ENCODE data around the gene CSNK1A1. TPM values are rescaled to one million over a fixed set of nuclear protein-coding genes. Genes with fewer than 3 reads are reported as not detected.
"Not testable (repeated sequence)": the region's sequence is repeated elsewhere in the genome, so short reads cannot be mapped to it uniquely, and the experiment has no call there.

Gene CSNK1A1
- total and polyA plus RNA-seq, 3 experiments from 2014 or later: 118 to 187 (median 177) TPM

GRCh38 chr5:149564542-149565140 is 13.4 kb upstream of the CSNK1A1 start:
- peak in 2 of 5 donors; percentile 57 to 60 for DNase-seq
- H3K36me3 Mint-ChIP-seq; H3K9me3 Mint-ChIP-seq; H3K27ac ChIP-seq (ENCODE audit: low read depth, low read length); POLR2A ChIA-PET; H3K4me1 Mint-ChIP-seq; H3K4me3 ChIP-seq (ENCODE audit: low read length); H3K36me3 ChIP-seq (ENCODE audit: insufficient read depth, low read length); H3K27me3 Mint-ChIP-seq; H3K4me3 Mint-ChIP-seq; H3K9me3 ChIP-seq (ENCODE audit: low read length); H3K27me3 ChIP-seq (ENCODE audit: insufficient read depth, low read length, poor library complexity, severe bottlenecking): not testable (repeated sequence)
- CTCF ChIA-PET: interaction anchor here (0.6 to 2.9 kb wide), 19 partner anchors 10 to 247 kb away, joined by 3 to 25 read pairs (median 6); partner anchors contain the start of genes CSNK1A1 and PCYOX1L
- H3K27ac Mint-ChIP-seq: peak overlapping the region in 1 of 8 donors; percentile 66
- peaks cover 20% of the 10 kb centered on the region for H3K4me1 ChIP-seq (ENCODE audit: insufficient read depth, low read length)

DNA sequence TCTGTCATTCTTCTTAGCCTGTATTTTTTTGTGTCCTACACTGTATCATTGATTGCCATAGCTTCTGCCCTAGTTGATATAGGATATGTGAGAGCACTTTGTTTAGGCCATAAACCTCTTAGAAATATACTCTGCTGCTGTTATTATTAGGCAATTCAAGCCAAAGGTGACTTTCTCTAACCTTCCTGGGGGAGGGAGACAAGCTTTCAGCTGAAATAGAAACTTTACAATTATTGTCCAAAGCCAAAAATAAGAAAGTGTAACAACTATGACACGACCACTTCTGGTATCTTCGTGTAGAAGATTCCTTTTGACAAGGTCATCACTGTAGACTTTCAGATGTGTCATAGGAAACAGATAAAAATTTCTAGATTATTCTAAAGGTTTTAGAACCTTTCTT is 12.2 kb upstream of the CSNK1A1 start:
- CTCF ChIA-PET: interaction anchor here (0.7 to 2.6 kb wide), 8 partner anchors 12 to 287 kb away, joined by 3 to 21 read pairs (median 7); partner anchors contain the start of genes CSNK1A1 and IL17B
- Histone ChIP-seq H3K4me3 (ENCODE audit: low read length) (no peak overlapping the region), H3K4me1 (ENCODE audit: insufficient read depth, low read length) (peaks cover 20% of the 10 kb centered on the region), H3K27me3 (ENCODE audit: insufficient read depth, low read length, poor library complexity, severe bottlenecking) (no peaks in the 10 kb centered on the region), H3K27ac (ENCODE audit: low read depth, low read length) (no peak overlapping the region), H3K36me3 (ENCODE audit: insufficient read depth, low read length) (no peaks in the 10 kb centered on the region), H3K9me3 (ENCODE audit: low read length) (no peaks in the 10 kb centered on the region)
- DNase-seq: no peak
- no peaks in the 10 kb centered on the region for H3K4me1 Mint-ChIP-seq
- POLR2A ChIA-PET: no interaction called here
- no peaks in the 10 kb centered on the region for H3K36me3 Mint-ChIP-seq
- no peak overlapping the region for H3K27ac Mint-ChIP-seq
- no peaks in the 10 kb centered on the region for H3K9me3 Mint-ChIP-seq
- H3K4me3 Mint-ChIP-seq: no peak overlapping the region
- H3K27me3 Mint-ChIP-seq: no peaks in the 10 kb centered on the region

DNA sequence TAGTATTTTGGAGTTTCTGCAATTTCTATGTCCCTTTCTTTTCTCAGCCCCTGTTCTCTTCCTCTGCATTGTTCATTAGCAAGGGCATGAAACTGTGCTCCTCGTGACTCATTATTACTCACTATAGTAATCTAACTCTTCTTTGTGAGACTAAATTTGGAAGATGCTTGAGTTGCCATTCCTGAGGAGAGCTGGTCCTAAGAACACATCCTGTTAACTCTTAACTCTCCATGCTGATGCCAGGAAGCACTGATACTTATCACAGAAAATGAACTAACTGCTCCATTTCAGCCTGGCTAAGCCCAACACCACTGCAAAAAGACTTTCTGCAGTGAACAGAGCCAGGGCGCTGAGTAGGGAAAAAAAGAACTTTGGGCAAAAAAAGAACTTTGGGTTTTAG is 10.6 kb upstream of the CSNK1A1 start:
- Mint-ChIP-seq H3K4me1 (no peaks in the 10 kb centered on the region), H3K27ac (no peak overlapping the region), H3K4me3 (no peak overlapping the region), H3K36me3 (no peaks in the 10 kb centered on the region), H3K9me3 (no peaks in the 10 kb centered on the region), H3K27me3 (no peaks in the 10 kb centered on the region)
- H3K9me3 ChIP-seq (ENCODE audit: low read length): no peaks in the 10 kb centered on the region
- ChIA-PET CTCF (interaction anchor here (1.3 to 2.6 kb wide), 5 partner anchors 10 to 182 kb away, joined by 5 to 21 read pairs (median 8); partner anchors contain the start of genes CSNK1A1 and IL17B), POLR2A (no interaction called here)
- peaks cover 20% of the 10 kb centered on the region for H3K4me1 ChIP-seq (ENCODE audit: insufficient read depth, low read length)
- DNase-seq: no peak
- H3K4me3 ChIP-seq (ENCODE audit: low read length): no peak overlapping the region
- peak overlapping the region; percentile 20 for H3K27ac ChIP-seq (ENCODE audit: low read depth, low read length)
- H3K27me3 ChIP-seq (ENCODE audit: insufficient read depth, low read length, poor library complexity, severe bottlenecking): no peaks in the 10 kb centered on the region
- H3K36me3 ChIP-seq (ENCODE audit: insufficient read depth, low read length): no peaks in the 10 kb centered on the region

GRCh38 chr5:149559706-149560105 is 8.5 kb upstream of the CSNK1A1 start:
- no peaks in the 10 kb centered on the region for H3K36me3 ChIP-seq (ENCODE audit: insufficient read depth, low read length)
- H3K27ac ChIP-seq (ENCODE audit: low read depth, low read length): no peak overlapping the region
- CTCF ChIA-PET: interaction anchor here (0.7 kb wide), 1 partner anchor 176 kb away, joined by 3 read pairs; no protein-coding TSS in a partner anchor
- Mint-ChIP-seq H3K36me3 (no peaks in the 10 kb centered on the region), H3K4me1 (no peaks in the 10 kb centered on the region), H3K27ac (no peak overlapping the region), H3K27me3 (no peaks in the 10 kb centered on the region), H3K9me3 (no peaks in the 10 kb centered on the region), H3K4me3 (peak overlapping the region in 1 of 7 donors; percentile 5)
- H3K9me3 ChIP-seq (ENCODE audit: low read length): no peaks in the 10 kb centered on the region
- POLR2A ChIA-PET: no interaction called here
- no peak overlapping the region for H3K4me3 ChIP-seq (ENCODE audit: low read length)
- H3K27me3 ChIP-seq (ENCODE audit: insufficient read depth, low read length, poor library complexity, severe bottlenecking): no peaks in the 10 kb centered on the region
- H3K4me1 ChIP-seq (ENCODE audit: insufficient read depth, low read length): peaks cover 20% of the 10 kb centered on the region
- no peak for DNase-seq

DNA sequence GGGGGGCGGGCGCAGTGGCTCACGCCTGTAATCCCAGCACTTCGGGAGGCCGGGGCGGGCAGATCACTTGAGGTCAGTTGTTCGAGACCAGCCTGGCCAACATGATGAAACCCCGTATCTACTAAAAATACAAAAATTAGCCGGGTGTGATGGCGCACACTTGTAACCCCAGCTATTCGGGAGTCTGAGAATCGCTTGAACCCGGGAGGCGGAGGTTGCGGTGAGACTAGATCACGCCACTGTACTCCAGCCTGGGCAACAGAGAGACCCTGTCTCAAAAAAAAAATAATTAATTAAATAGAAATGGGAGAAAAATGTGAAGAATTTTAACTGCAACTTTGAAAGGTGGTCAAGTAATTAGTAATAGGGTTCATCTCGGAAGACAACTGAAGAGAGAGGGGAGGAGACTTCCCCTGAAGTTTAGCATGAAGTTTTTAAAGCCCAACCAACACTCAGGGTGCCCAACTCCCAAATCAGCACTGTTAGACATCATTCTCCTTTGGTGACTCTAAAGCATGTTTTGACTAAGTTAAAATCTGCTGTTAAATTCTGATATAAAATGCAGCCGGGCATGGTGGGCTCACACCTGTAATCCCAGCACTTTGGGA is 1.4 kb upstream of the CSNK1A1 start:
- H3K36me3 Mint-ChIP-seq: peaks cover 5 to 36% (median 7%) of the 10 kb centered on the region in 3 donors
- peak overlapping the region in 2 of 7 donors; percentile 41 to 48 for H3K4me3 Mint-ChIP-seq
- H3K9me3 Mint-ChIP-seq: no peaks in the 10 kb centered on the region
- Histone ChIP-seq H3K36me3 (ENCODE audit: insufficient read depth, low read length) (no peaks in the 10 kb centered on the region), H3K4me3 (ENCODE audit: low read length) (no peak overlapping the region), H3K27me3 (ENCODE audit: insufficient read depth, low read length, poor library complexity, severe bottlenecking) (no peaks in the 10 kb centered on the region), H3K27ac (ENCODE audit: low read depth, low read length) (peak overlapping the region; percentile 93), H3K9me3 (ENCODE audit: low read length) (no peaks in the 10 kb centered on the region), H3K4me1 (ENCODE audit: insufficient read depth, low read length) (peaks cover 16% of the 10 kb centered on the region)
- H3K27ac Mint-ChIP-seq: peak overlapping the region in 3 of 8 donors; percentile 28 to 61 (median 57)
- H3K27me3 Mint-ChIP-seq: peaks cover 0 to 2% of the 10 kb centered on the region in 2 donors
- H3K4me1 Mint-ChIP-seq: peaks cover 18 to 30% (median 26%) of the 10 kb centered on the region in 3 donors
- no peak for DNase-seq
- POLR2A ChIA-PET: no interaction called here
- CTCF ChIA-PET: interaction anchor here (1.3 to 2.1 kb wide), 4 partner anchors 10 to 192 kb away, joined by 4 to 8 read pairs (median 6); no protein-coding TSS in a partner anchor

- Histone ChIP-seq H3K4me3 (ENCODE audit: low read length) (peak overlapping the region; percentile 95), H3K36me3 (ENCODE audit: insufficient read depth, low read length) (no peaks in the 10 kb centered on the region), H3K9me3 (ENCODE audit: low read length) (no peaks in the 10 kb centered on the region), H3K27me3 (ENCODE audit: insufficient read depth, low read length, poor library complexity, severe bottlenecking) (no peaks in the 10 kb centered on the region), H3K4me1 (ENCODE audit: insufficient read depth, low read length) (peaks cover 22% of the 10 kb centered on the region), H3K27ac (ENCODE audit: low read depth, low read length) (peak overlapping the region; percentile 93)
- H3K27ac Mint-ChIP-seq: peak overlapping the region; percentile 95 to 100 (median 99)
- peaks cover 0 to 2% of the 10 kb centered on the region in 2 donors for H3K27me3 Mint-ChIP-seq
- H3K9me3 Mint-ChIP-seq: no peaks in the 10 kb centered on the region
- H3K36me3 Mint-ChIP-seq: peaks cover 7 to 42% (median 7%) of the 10 kb centered on the region in 3 donors
- peak overlapping the region; percentile 95 to 99 (median 99) for H3K4me3 Mint-ChIP-seq
- peaks cover 24 to 35% (median 32%) of the 10 kb centered on the region in 3 donors for H3K4me1 Mint-ChIP-seq
- POLR2A ChIA-PET: interaction anchor here (1.0 kb wide), 1 partner anchor 207 kb away, joined by 5 read pairs; the partner anchor contains the start of gene GRPEL2
- CTCF ChIA-PET: interaction anchor here (0.7 to 3.0 kb wide), 12 partner anchors 11 to 207 kb away, joined by 3 to 13 read pairs (median 5); partner anchors contain the start of gene GRPEL2
- DNase-seq: no peak
These were observed 827 bp upstream of the CSNK1A1 start for GRCh38 chr5:149552038-149552494.

DNA sequence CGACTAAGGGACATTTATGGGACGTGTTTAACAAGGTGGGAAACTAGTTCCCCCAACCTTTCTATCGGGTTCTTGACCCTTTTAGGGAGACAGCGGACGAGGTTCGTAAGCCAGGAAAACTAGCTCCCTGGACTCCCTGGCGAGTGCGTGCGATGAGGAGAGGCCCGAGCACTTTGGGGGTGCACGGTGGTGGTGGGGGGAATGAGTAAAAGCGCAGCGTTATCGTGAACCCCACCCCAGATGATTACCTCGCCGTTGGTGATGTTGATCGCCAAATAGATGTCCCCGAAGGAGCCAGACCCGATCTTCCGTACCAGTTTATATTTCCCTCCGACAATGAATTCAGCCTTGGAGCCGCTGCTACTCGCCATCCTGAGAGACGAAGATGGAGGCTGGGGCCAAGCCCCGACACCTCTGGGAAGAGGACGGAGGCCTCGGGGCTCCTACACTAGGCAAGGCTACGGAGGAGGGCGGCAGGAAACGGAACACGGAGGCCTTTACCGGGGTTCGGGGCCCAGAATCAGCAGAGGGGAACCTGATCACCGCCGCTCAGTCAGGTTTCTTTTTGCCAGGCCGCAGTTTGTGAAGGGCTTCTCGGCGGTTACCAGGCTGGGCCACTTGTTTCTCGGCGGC is 529 bp downstream of the CSNK1A1 start:
- POLR2A ChIA-PET: interaction anchor here (0.5 to 2.6 kb wide), 5 partner anchors 32 to 206 kb away, joined by 3 to 10 read pairs (median 5); partner anchors contain the start of genes GRPEL2 and PCYOX1L

More for the DNA sequence above, 529 bp downstream of the CSNK1A1 start:
- H3K9me3 Mint-ChIP-seq: no peaks in the 10 kb centered on the region
- Histone ChIP-seq H3K27me3 (ENCODE audit: insufficient read depth, low read length, poor library complexity, severe bottlenecking) (no peaks in the 10 kb centered on the region), H3K4me1 (ENCODE audit: insufficient read depth, low read length) (peaks cover 29% of the 10 kb centered on the region), H3K9me3 (ENCODE audit: low read length) (no peaks in the 10 kb centered on the region), H3K36me3 (ENCODE audit: insufficient read depth, low read length) (no peaks in the 10 kb centered on the region), H3K27ac (ENCODE audit: low read depth, low read length) (peak overlapping the region; percentile 93), H3K4me3 (ENCODE audit: low read length) (peak overlapping the region; percentile 95)
- peak in 1 of 5 donors; percentile 48 for DNase-seq
- peaks cover 7 to 54% (median 8%) of the 10 kb centered on the region in 3 donors for H3K36me3 Mint-ChIP-seq
- H3K4me1 Mint-ChIP-seq: peaks cover 31 to 49% (median 45%) of the 10 kb centered on the region in 3 donors
- CTCF ChIA-PET: interaction anchor here (0.9 to 3.0 kb wide), 15 partner anchors 8 to 206 kb away, joined by 3 to 13 read pairs (median 5); partner anchors contain the start of genes GRPEL2 and PCYOX1L
- peak overlapping the region; percentile 95 to 100 (median 99) for H3K27ac Mint-ChIP-seq
- peak overlapping the region; percentile 95 to 99 (median 99) for H3K4me3 Mint-ChIP-seq
- H3K27me3 Mint-ChIP-seq: peaks cover 0 to 2% of the 10 kb centered on the region in 2 donors

Measured in CD8-positive, alpha-beta memory T cell (primary cell).